RWPE1 (cell line): Measurements from ENCODE around the gene HS1BP3.

ENCODE experiments used
- CTCF ChIA-PET: fragments of 350-600 bp; sonication (Branson Sonifier 250); formaldehyde crosslinking; extraction: SDS; loops from one replicate; lab custom pipeline; 2021; lab: Yijun Ruan, JAX
- POLR2A ChIA-PET: fragments of 400-600 bp; formaldehyde crosslinking; extraction: SDS; loops from one replicate; lab custom pipeline; 2020; ENCODE audit warnings: antibody characterized with exemption; ENCODE audit not compliant: low non-redundant PET; lab: Yijun Ruan, JAX
- DNase-seq: peaks from one replicate; pipeline ENCODE4 v3.0.0; 2012; ENCODE audit warnings: low spot score
- H3K27ac ChIP-seq: fragments of 450-650 bp; 2 replicates; pipeline ENCODE4 v1.5.1; 2017
- TF ChIP-seq, protein P1 (sequence below): fragments of 450-650 bp; conservative IDR thresholded peaks from 2 replicates; pipeline ENCODE4 v1.5.1; 2017; ENCODE audit warnings: low read depth, mild to moderate bottlenecking

HS1BP3 gene

GRCh38 chr2:20661421-20662307 lies 10.8 kb upstream of the HS1BP3 start:
- no peak overlapping the region for H3K27ac ChIP-seq
- TF ChIP-seq, protein P1, sequence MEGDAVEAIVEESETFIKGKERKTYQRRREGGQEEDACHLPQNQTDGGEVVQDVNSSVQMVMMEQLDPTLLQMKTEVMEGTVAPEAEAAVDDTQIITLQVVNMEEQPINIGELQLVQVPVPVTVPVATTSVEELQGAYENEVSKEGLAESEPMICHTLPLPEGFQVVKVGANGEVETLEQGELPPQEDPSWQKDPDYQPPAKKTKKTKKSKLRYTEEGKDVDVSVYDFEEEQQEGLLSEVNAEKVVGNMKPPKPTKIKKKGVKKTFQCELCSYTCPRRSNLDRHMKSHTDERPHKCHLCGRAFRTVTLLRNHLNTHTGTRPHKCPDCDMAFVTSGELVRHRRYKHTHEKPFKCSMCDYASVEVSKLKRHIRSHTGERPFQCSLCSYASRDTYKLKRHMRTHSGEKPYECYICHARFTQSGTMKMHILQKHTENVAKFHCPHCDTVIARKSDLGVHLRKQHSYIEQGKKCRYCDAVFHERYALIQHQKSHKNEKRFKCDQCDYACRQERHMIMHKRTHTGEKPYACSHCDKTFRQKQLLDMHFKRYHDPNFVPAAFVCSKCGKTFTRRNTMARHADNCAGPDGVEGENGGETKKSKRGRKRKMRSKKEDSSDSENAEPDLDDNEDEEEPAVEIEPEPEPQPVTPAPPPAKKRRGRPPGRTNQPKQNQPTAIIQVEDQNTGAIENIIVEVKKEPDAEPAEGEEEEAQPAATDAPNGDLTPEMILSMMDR: peak; percentile 93
- ChIA-PET CTCF (interaction anchor here (0.6 to 2.6 kb wide), 50 partner anchors 9 to 673 kb away, joined by 3 to 46 read pairs (median 3); partner anchors contain the start of gene HS1BP3), POLR2A (no interaction called here)
- DNase-seq: peak; percentile 79

DNA sequence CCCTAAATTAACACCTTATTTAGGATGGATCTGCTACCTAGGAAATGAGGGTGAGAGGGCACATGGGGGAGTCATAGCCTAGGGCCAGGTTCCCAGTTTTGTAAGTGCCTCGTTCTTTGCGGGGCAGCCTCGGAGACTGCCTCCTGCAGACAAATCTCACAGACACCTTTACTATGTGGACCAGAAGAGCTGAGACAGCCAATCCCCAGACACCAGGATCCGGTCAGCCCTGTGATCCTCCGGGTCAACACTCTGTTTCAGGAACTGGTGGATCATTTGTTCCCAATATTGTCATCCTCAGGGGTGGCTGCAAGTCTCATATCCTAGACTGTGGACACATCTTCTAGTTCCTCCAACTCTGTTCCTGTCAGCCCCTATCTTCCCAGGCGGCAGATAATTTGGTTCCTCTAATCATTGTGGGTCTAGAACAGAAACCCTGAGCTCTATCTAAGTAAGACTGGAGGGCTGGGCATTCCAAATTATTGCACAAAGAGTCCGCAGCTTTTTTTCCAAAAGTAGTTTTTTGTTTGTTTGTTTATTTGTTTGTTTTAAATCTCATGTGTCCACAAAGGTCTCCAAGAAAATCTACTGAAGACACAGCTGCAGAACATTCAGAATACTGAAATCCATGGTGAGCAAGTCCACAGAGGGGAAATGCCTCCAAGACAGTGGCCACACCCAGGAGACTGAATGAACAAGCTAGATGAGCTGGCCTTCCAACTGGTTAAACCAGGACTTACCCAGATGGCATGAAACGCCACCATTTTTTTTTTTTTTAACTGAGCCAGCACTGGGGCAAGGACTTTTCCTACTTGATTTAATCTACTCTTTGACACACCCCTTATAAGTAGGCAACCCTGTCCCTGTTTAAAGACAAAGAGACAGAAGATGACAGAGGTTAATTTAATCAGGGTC lies 9.9 kb upstream of the HS1BP3 start:
- POLR2A ChIA-PET: no interaction called here
- CTCF ChIA-PET: interaction anchor here (0.6 to 2.6 kb wide), 30 partner anchors 8 to 672 kb away, joined by 3 to 46 read pairs (median 5); partner anchors contain the start of gene HS1BP3
- DNase-seq: peak; percentile 29

DNA sequence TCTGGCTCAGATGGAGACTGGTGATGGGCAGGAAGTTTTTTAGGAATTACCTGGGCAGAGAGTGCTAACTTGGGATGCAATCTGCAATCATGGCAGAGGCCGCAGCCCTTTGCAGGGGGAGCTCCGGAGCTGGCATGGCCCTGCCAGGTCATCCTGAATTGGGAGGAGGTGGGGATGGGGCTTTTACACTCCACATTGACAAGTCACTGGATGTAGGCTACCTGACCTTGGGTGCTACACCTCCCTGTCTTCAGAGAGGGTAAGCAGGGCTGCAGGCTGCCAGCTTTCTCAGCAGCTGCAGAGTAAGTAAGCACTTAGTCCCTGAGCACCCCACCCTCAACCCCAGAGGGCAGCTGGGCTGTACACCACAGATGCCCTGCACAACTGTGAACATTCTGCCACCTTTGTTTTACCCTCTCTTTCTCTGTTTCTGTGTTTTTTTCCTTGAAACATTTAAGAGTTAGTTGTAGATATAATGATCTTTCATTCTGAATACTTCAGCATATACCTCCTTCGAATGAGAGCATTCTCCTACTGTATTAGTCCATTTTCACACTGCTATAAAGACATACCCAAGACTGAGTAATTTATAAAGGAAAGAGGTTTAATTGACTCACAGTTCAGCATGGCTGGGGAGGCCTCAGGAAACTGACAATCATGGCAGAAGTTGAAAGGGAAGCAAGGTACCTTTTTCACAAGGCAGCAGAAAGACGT lies 6.8 kb upstream of the HS1BP3 start:
- ChIA-PET CTCF (no interaction called here), POLR2A (no interaction called here)
- TF ChIP-seq, protein P1: no peak
- H3K27ac ChIP-seq: no peak overlapping the region
- no peak for DNase-seq

More for the DNA sequence above, 9.9 kb upstream of the HS1BP3 start:
- no peak overlapping the region for H3K27ac ChIP-seq
- TF ChIP-seq, protein P1: no peak

DNA sequence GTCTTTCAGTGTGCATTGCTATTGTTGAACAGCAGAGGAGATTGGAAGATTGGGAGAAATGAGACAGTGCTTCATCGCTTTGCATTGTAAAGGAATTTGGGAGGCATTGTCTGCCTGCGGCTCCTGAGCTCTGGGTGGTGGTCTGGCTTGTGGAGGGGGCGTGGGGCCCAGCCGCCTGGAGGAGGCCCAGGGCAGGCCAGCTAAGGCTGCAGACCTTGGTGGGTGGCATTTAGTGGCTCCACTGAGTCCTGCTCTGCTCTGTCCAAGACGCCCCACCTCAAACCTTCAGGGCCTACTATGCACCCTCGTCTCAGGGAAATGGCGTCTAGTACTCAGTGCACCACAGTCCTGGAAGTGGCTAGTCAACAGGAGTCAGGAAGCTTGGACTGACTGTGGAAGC lies 5.7 kb upstream of the HS1BP3 start:
- CTCF ChIA-PET: interaction anchor here (1.1 kb wide), 1 partner anchor 16 kb away, joined by 4 read pairs; no protein-coding TSS in a partner anchor
- TF ChIP-seq, protein P1: no peak
- POLR2A ChIA-PET: no interaction called here
- DNase-seq: no peak
- H3K27ac ChIP-seq: no peak overlapping the region

DNA sequence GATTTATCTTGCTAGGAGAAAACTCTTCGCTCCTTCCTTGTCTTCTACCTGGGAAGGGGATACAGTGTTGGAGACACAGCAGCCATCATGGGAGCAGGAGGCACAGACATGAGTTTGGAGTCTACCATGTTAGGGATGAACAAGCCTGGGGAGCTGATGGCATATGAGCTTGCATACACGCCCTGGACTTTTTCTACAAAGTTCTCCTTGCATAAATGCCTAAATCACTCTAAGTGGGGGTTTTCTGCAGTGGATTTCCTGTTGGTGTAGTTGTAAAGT lies 3.6 kb upstream of the HS1BP3 start:
- ChIA-PET POLR2A (interaction anchor here (0.6 kb wide), 1 partner anchor 221 kb away, joined by 8 read pairs; no protein-coding TSS in a partner anchor), CTCF (interaction anchor here (0.8 kb wide), 1 partner anchor 308 kb away, joined by 3 read pairs; no protein-coding TSS in a partner anchor)
- DNase-seq: no peak
- no peak overlapping the region for H3K27ac ChIP-seq
- TF ChIP-seq, protein P1: no peak
